Gastrocnemius medialis (tissue), 4 donors: ENCODE results near the gene GNAT1.

ENCODE experiments used
- CTCF ChIP-seq, 5 experiments: fragments of 450-650 bp in 3 of 5; fragments of 200-600 bp in 2 of 5; sonication (generic) in 2 of 5; IDR thresholded peaks in 4 of 5; conservative IDR thresholded peaks in 1 of 5; 1 replicate in 4 of 5; 2 replicates in 1 of 5; pipeline ENCODE4 v1.5.1; 2016 to 2019; ENCODE audit warnings: antibody characterized with exemption in 5 of 5, mild to moderate bottlenecking in 3 of 5, moderate library complexity in 3 of 5
- POLR2A ChIP-seq, 2 donors: fragments of 450-650 bp; IDR thresholded peaks; one replicate each; pipeline ENCODE4 v1.6.1; 2017; ENCODE audit warnings: antibody characterized with exemption in 2 of 2, mild to moderate bottlenecking in 2 of 2, moderate library complexity in 2 of 2

GRCh38 chr3:50220109-50220508, 28.7 kb downstream of the GNAT1 start:
- no peak for TF ChIP-seq CTCF (IDR thresholded peaks at IDR 0.05 in 4 of 5, conservative IDR thresholded peaks at IDR 0.05 in 1 of 5)
- TF ChIP-seq POLR2A (IDR thresholded peaks at IDR 0.05), result no peak
